HG03045 (cell line): ENCODE results near the gene SEC22C.
A peak's percentile ranks its signal among the peaks of the same experiment; 100 is the strongest.

ENCODE experiments used
- ATAC-seq: cut with Tn5 transposase; IDR thresholded peaks from one replicate; pipeline ENCODE4 v1.9.1; 2021; ENCODE audit warnings: mild to moderate bottlenecking, moderate library complexity; ENCODE audit not compliant: unreplicated experiment

Gene SEC22C

DNA sequence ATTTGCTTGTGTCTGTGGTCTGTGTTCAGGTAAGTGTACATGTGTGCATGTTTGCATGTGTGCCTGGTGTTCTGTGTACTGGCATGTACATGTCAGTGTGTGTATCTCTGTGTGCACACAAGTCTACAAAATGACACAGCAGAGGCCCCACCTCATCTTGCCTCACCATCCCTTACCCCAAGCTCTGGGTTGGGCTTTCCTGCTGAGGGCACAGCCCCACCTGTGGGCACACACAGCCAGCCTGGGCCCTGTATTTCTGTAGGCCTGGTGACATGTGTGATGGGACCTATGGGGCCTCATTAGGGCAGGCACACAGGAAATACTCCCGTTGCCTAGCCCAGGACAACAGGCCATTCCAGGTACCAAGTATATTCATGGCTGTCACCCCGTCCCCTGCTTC, 65.8 kb downstream of the SEC22C start:
- no peak for ATAC-seq

DNA sequence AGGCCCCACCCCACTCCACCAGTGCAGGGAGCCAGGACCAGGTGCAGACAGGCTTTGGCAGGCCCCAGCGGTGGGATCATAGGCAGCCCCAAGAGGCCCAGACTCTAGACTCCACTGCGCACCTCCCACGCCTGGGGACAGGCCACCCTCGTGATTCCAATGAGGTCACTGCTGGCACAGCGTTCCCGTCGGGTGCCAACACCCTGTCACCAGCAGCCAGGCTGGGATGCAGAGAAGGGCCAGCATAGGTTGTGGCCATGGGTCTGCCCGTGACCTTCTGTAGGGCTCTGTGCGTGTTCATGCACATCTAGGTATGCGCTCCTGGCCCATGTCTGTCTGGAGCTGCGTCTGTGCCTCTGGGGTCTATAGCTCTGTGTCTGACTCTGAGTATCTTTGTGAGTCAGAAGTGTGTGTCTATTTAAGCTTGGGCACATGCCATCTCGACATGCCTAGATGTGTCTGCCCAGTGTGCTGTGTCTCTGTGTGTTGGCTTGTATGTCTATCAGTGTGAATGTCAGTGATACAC, 66.3 kb downstream of the SEC22C start:
- ATAC-seq = no peak

DNA sequence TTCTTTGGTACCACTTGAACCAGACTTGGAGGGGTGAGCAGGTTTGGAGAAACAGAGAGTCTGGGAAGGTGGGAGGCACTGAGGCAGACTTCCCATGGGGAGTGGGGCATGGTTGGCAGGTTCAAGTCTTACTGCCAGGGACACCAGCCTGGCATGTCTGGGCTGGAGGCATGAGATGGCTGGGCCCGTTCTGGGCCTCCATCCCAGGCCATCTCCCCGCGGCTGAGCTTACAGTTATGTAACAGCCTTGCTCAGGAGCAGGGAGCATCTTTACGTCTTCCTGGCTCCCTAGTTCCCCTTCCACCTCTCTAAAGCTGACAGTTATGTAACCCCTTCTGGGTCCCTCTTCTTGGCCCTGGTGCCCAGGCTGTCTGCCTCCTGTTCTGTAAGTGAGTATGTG, 66.9 kb downstream of the SEC22C start:
- ATAC-seq = no peak

DNA sequence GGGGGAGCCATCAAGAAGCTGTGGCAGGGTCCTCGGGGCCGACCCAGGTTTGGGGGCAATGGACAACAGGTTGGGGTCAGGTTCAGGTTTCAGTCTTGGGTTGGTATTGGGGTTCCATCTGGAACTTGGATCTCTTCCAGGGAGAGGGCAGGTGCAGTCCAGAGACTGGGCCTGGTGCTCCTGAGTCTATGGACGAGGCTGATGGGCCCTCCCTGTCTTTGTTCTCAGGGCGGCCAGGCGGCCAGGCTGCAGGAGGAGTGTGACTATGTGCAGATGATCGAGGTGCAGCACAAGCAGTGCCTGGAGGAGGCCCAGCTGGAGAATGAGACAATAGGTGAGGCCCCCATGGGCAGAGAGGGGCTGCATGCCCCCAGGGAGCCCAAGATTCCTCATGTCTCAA, 68.2 kb downstream of the SEC22C start:
- ATAC-seq = no peak

DNA sequence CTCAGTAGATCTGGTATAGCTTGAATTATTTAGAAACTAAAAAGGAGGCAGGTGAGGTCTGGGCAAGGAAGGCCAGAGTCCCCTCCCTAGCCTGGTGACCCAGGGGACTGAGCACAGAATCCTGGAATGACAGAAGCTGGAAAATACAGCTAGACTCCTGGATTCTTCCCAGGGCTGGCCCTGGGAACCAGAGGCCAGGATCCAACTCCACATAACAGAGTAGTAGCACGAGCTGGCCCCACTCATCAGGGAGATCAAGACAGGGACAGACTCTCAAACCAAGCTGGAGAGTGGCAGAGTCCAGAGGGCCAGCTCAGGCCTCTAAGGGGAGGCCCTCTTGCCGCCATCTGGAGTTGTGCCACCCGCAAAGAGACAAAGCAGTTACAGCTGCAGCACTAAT, 68.6 kb downstream of the SEC22C start:
- ATAC-seq = no peak

DNA sequence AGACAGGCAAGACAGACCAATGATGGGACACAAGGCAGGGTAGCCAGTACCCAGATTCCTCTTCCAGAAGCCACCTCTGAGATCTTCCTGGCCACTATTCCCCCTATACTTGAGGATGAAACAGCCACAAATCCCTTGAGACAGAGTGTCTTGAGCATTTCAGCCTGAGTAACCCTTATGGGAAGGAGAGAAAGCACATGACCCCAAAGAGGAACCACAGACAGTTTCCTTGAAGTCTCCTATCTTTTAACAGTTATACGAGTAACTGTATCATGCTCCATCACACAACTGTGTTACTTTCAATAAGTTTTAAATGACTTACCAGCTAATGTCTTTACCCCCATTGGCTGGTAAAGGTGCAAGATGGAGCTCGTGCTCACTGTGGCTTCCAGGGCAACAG, 70.0 kb downstream of the SEC22C start:
- ATAC-seq = no peak

DNA sequence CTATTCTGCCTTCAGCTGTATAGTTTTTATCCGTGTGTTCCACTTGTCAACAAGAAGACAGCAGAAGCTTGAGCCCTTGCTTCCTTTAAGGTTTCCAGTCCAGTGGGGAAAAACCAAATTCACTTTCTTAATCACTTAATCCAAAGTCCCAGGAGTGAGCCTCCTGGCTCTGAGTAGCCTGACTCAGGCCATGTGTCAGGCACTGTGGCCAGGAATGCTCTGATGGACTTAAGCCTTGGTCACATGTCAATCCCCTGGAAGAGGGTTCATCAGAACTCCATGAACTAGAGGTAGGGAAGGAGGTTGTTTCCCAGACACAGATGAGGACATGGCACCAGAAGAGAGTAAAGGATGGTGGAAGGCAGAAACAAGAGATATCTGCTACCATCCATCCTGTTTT, 70.6 kb downstream of the SEC22C start:
- no peak for ATAC-seq

DNA sequence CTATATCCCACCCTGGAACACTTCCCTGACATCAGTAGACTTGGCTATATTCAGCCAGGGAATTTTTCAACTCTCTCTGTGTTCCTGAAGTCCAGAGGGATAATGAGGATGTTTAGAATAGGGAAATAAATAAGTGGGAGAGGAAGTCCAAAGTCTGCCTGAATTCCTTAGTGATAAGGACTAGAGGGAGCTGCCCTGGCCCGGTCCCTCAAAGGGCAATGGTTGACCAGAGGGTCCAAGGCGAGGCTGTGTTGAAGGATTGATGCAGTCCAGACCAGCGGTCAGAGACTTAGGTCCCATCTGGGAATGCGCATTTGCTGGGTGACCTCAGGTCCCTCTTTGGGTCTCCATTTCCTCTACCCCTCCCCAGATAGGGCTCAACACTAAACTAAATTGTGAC, 71.4 kb downstream of the SEC22C start:
- ATAC-seq = no peak

DNA sequence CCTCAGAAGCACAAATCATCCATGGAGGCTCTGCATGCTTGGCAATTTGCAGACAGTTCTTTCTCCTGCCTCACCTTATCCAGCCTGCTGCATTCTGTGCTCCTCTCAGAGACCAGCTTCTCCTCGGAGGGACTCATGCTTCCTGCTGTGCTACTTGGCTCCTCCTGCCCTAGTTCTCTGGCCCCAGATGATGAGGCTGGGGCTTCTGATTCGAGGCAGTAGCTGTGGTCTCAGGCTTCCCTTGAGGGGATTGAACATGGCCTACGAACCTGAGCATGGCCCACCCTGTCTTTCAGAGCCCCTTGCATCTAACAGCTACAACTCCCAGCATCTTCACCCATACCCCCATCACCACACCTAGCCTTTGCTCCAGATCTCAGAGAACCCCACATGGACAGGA, 72.7 kb downstream of the SEC22C start:
- ATAC-seq = no peak

DNA sequence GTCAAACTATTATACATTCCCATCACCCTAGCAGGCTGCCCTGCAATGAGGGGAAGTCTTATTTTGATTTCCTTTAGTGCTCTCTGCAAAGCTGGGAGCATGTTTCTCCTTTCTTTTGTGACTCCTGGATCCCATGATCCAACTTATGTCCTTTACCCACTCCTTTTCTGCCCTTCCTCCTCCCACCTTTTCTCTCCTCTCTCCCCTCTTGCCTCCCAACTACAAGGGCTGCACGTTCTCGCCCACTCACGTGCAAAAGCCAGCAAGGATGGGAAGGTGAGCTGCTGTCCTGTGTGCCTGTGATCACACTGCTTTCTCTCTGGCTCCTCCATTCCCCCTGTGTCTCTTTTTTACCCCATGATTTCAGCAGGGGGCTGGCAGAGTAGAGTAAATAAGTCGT, 73.2 kb downstream of the SEC22C start:
- ATAC-seq = no peak

DNA sequence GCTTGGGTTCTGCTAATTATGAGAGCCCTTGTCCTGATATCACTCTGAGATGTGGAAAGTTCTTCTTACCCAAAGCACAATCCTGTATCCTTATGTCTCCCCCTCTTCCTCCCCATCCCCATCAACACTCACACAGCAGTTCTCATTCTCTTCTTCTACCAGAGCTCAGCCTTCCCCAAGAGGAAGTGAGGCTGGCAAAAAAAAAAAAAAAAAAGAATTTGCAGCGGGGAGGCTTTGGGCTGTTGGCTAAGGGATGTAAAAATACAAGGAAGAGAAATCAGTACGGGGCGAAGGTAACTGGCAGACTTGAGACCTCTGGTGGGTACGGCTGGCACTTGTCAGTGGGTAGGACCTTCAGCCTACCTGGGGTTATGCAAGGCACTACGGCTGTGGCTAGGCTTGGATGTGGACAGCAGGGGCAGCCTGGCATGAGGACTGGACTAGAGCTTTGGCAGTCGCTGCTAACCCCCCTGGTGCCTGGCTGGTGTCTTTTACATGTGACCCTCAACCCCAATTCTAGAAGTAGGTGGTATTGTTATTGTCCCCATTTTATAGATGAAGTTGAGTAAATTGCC, 73.9 kb downstream of the SEC22C start:
- ATAC-seq = no peak

DNA sequence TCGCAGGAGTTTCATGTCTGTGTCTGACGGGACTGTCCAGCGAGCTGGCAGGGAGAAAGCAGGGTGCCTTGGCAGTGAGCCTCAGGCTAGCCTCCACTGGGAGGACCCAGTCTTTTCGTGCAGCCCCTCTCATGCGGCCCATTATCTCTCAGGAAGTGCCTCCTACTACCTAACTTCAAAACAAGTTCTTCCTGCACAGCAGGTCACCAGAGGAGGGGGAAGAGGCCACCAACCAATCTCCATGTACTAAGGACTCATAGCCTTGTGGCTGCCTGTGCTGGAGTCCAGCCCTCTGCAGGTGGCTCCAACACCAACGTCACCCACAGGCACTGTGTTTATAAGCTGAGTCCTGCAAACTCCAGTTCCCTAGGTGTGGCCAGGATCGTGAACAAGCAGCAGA, 74.5 kb downstream of the SEC22C start:
- ATAC-seq = no peak

DNA sequence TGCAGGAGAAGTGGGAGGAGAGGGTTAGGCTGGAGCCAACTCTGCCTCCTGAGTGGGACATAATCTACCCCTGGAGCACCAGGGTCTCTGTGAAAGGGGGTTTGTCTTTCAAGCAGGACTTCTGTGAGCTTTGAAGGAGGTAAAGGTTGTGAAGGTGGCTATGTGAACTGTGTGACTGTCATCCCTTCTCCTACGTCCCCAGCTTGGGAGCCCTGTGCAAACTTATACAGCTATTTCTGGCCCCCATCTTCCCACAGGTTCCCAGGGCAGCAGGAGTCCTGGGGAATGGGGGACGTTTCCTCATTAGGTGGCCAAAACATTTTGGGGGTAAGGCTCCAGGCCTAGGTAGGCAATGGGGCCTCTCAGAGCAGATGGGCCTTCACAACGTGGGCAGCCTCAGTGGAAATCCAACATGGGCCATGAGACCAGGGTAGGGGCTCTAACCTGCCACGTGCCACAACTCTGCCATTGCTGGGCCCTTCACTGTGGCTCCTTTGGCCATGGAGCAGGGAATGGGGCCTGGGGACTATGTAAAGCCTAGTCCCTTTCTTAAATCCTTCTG, 75.8 kb downstream of the SEC22C start:
- no peak for ATAC-seq

DNA sequence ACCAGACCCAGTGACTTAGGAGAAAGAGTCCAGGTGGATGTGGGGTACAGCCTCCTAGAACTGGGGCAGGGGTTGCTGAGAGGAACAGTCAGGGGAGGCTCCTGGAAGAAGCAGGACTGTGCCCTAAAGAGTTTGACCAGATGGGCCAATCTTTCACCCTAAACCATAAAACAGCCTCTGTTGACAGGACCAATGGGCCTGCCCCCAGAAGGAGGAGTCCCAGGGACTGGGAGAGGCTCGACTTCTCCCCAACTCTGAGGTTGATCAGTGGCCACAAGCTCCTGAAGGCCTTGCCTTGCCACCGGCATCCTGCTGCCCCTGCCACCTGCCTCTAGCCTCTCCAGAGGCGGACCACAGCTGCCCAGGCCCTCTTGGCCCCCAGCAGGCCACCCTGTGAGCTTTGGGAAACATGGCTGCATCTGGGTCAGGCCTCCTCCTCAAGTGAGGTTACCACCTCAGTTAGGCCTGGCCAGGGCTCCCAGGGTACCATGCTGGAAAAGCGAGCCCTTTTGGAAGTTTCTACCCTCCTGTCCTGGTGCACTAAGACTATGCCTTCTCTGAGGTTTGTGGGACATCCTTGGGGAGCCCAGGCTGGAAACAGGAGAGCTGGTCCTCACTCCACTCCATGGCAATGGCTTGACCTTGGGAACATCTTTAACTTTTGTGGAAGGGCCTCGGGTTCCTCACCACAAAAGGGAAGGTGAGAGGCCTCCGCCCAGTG, 76.5 kb downstream of the SEC22C start:
- ATAC-seq = no peak

DNA sequence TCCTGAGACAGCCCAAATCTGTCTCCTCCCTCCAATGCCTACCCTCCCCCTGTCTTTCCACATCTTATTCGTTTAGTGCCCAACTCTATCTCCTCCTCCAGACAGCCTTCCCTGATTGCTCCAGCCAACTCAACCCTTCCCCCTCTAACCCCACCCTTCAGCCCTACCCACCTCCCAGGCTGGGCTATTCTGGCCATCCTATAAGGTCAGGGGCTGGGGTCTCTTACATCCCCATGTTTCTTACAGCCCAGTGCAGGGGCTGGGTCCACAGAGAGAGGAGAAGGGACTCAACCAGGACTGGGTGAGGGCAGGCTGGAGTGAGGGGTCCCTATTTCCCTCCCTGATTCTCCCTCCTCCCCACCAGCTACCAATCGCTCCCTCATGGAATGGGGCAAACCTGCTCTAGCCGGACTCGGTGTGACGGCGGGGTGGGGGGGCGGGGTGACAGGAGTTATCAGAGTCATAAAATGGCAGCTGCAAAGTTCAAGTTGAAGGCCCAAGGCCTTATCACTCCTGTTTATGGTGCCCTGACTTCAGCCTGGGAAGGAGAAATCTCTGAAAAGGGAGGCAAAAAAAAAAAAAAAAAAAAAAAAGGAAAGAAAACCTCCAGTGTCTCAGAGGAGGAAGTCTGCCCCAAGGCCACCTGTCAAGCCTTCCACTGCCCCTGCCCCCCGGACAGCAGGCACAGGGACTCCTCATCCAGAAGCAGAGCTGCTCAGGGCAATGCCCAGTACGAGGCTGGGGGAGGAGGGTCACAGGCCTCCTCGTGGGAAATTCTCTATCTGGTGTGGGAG, 77.2 kb downstream of the SEC22C start:
- no peak for ATAC-seq

DNA sequence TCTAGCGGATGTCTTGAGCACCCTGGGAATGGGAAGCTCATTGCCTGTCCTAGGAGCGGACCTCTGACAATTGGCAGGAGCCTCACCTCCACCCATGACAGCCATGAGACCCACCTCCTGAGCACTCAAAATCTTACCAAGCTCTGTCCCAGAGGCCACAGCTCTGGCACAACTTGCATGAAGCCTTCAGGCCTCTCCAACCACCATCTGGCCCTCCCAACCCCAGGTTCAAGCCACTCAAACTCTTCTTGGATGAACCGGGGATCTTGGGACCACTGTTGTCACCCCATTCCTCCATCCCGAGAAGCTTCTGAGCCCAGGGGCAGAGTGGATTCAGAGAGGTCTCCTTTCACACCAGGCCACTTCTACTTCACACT, 77.8 kb downstream of the SEC22C start:
- no peak for ATAC-seq

DNA sequence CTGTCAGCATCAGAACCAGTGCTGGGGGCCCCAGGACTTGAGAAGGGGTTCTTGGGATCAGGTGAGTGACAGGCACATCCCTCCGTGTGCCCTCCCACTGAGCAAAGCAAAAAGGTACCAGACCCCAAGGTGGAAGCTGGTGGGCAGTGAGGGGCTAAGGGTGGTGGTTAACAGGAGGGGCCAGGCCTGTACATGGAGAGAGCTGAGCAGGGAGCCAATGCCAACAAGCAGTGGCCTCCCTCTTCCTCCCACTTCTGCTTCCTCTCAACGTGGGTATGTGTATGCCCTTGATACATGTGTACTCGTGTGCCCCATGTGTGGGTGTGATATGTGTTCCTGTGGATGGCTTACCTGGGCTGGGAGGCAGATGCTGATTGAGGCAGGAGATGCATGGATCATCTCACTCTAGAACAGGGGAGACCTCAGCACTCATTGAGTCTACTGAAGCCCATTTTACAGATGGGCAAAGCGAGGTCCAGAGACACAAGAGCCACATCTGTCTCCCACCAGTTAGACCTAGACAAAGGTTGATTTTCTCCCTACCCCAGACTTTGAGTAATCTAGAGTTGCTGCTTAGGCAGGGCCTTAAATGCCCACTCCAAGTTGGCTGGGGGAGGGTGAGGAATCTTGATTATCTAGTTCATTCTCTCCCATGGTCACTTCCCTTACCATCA, 78.4 kb downstream of the SEC22C start:
- ATAC-seq = no peak

DNA sequence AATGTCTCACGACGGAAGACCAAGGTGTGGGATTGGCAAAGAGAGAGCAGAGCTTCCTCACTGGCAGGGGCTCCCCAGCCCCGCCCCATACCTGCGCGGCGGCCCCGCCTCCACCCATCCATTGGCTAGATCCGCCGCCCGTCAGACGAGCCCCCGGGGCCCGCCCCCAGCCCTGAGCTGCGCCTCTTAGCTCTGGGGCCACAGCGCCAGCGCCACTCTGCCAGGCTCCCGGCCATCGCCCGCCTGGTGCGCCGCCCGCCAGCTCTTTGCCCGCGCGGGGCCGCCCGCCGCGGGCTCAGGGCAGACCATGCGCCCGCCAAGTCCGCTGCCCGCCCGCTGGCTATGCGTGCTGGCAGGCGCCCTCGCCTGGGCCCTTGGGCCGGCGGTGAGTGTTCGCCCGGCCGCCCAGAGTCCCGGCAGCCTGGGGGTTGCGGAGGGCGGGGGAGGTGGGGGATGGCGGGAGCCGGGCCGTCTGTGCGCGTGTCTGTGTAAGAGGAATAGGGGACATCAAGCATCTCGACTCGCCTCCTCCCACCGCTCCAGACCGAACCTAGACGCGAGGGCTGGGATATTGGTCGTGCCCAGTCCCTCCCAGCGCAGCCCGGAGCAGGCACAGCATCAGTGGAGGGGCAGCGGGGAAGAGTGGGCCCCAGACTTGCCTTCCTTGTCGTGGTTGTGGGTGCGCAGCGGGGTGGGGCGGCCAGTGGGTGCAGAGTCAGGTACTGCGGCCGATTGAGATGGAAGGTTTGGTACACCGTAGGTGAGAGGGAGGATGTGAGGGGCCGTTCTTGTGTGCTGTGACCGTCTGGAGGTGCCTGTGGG, 79.1 kb downstream of the SEC22C start, which contains the start of gene VIPR1:
Gene VIPR1, plus strand, starts transcription at position 215 of the 822 bp plus-strand sequence. Its CDS starts 93 bp downstream, at position 308.
- ATAC-seq = peak; percentile 93

DNA sequence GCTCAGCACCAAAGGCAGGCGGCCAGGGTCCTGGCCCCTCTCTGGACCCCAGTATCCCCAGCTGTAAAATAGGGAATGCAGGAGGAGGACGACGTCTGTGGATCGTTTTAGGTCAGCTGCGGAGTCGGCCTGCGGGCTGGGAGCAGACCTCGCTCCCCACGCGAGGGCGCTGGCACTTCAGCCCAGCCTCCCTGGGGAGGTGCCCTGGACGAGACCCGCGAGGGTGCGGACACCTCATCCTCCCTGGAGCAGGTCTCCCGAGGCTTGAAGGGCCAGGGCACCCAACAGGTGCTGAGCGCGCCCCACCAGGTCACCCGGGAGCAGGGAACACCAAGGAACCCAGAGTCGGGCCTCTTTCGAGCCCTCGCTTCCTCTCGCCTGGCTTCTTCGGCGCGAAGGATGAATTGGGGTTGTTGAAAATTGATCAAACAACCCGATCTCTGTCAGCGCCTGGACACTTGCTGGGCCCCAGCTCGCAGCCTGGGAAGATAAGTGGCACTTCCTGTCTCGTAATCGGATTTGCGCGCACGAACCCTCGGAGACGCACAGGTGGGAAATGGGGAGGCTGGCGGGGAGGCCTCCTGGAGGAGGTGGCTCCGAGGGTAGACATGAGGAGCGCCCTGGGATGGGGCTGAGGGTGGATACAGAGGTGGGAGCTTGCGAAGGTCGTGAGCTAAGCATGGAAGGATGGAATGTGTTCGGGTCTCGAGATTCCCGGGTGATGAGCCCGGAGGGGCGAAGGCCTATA, 79.9 kb downstream of the SEC22C start:
- ATAC-seq = peak; percentile 29

DNA sequence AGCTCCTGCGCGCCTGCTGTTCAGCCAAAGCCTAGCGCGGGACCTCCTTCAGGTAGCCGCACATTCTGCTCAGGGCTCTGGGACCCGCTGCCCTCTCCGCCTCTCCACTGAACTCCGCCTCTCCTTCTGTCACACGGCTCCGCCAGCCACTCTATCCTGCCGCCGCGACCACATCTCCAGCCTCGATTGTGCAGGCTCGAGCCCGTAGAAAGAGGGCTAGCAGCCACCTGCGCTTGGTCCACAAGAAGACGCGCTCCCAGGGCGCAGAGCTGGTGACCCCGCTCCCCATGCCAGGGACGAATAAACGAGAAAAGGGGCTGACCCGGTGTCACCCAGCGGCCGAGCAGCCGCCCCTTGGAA, 80.5 kb downstream of the SEC22C start:
- no peak for ATAC-seq
